ENCODE data around the gene S100A4.

S100A4 gene

DNA sequence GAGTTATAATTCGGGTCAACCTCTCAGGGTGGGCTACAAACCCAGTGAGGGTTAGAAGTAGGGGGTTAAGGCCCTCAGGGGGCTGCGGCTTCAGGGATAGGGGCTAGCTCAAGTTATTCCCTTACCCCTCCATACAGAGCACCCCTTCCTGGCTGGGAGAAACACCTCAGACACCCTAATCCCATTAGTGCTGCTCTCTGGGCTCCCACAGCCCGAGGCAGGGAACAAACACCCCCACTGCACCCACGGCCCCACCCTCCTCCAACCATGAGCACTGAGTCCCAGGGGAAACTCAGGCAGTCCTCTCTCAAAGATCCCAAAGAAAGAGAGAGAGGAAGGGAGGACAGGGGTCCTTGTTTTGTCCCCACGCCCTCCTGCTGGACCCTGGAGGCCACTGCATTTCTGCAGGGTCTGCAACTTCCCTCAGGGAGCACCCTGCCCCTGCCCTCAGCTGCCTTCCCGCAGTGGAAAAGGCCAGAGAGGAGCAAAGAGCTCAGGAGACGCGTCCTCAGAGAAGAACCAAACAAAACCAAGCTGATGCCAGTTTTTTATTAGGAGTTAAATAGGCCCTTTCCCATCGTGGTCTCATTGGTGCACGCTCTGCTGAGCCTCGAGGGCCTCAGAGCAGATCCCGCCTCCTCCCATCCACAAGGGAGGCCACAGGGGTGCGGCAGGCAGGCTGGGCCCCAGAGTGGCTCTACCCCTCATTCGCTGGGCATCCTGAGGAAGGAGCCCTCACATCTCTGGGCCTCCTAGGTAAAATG lies 1.4 kb upstream of the S100A4 start:
- DNase-seq: no peak

DNA sequence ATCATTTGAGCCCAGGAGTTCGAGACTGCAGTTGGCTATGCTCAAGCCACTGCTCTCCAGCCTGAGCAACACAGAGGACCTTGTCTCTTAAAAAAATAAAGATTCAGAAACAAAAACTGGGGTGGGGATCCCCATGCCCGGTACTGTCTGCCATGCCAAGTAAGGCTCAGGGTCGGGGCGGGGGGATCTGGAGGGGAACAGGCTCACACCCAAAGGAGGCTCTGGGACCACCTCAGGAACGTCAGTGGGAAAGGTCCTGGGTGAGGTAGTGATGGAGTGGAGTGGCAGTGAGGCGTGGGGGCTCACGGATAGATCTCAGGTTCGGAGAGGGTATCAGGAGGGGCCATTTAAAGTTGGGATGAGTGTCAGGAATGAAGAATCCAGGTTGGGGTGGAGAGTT lies 765 bp upstream of the S100A4 start:
- DNase-seq: no peak

DNA sequence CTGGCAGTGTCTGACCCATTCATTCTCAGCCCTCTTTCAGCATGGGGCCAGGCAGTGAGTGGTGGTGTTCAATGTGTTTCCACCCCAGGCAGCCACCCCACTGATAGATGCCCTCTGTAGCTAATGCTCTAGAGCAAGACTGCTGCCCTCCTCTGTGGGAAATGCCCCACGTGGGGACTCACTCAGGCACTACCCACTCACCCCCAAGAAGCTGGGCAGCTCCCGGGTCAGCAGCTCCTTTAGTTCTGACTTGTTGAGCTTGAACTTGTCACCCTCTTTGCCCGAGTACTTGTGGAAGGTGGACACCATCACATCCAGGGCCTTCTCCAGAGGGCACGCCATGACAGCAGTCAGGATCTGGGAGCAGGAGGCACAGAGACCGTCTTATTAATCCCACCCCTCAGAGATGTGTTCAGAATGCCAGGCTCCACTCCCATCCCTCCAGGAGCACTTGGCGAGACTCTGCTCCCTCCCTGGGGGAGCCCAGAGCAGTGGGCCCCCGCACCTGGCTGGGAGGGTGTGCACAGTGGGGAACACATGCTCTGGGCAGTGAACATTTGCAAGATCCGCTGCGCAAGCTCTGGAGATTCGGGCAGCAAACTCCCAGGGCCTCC lies 1.0 kb downstream of the S100A4 start:
- no peak for DNase-seq

DNA sequence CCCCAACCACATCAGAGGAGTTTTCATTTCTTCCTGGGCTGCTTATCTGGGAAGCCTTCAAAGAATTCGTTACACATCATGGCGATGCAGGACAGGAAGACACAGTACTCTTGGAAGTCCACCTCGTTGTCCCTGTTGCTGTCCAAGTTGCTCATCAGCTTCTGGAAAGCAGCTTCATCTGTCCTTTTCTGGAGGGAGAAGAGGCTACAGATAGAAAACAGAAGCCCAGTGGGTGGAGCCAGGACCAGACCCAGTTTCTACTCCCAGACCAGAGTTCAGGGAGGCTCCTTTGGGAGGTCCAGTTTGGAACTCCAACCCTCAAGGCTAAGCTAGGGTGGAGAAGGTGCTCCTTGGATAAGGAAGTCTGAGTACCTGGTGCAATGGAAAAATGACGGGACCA lies 1.9 kb downstream of the S100A4 start:
- no peak for DNase-seq

DNA sequence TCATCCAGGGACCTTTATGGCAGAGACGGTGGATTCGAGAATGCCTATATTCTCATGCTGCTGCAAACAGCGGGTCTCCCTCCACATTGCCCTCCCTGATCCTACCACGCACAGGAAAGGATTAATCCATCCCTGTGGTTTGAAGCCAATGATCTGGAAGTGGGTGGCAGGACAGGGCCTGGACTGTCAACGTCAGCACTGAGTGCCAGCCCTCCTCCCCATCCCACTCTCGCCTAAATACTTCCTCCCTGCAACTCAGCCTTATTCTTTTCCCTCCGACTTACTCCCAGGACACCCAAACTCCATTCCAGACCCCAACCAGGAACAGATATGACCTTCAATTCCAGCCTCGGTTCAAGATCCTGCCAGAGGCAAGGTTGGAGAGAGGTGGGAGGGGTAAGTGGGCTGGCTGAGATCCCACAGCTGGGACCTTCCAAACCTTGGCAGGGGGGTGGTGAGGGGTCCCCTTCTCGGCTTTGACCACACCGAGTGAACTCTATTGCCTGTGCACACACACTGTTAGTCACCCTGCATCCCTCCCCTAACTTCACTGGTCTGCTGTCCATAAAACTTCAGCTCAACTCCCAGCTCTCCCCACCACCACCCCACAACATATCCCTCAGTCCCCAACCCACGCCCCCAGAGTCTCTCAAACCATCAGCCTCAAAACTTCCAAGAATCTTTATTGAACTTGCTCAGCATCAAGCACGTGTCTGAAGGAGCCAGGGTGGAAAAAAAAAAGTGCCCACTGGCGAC lies 2.5 kb downstream of the S100A4 start:
- DNase-seq: no peak

DNA sequence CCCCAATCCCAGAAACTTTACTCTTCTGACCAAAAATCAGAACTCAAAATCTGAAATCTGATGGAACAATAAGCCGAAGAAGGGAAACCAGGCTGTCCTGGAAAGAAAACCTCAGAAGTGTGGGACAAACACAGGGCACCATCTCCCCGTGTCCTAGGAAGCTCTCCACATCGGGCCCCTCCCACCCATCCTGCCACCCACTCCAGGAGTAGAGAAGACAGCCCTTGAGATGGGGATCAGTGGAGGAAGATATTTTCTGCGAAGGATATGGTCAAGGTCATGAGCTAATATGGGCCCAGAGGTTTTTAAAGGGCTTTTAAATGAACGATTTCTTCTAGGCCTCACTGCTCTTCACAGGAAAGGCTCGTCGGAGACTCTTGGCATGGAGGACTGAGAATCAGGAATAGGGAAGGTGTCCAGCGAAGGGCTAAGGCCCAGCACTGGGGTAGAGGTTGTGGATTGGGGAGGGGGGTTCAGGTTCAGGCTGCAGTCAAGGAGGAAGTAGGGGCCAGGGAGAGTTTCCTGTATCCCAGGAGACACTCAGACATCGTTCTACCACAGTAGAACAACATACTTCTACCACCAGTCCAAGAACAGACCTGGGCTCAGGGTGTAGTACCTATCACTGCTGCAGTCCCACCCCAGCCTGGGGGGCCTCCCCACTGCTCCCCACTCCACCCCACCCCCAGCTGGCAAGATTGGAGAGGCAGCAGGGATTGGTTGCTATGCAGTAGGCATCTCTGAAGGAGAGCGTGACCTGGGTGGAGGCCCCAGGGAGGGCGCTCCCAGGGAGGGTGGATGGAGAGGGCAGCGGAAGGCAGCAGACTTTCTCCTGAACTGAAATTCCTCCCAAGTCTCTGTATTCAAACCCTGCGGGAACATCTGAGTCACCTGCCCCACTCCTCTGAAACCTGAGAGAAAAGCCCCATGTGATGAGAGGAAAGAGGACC lies 3.7 kb downstream of the S100A4 start:
- no peak for DNase-seq

DNA sequence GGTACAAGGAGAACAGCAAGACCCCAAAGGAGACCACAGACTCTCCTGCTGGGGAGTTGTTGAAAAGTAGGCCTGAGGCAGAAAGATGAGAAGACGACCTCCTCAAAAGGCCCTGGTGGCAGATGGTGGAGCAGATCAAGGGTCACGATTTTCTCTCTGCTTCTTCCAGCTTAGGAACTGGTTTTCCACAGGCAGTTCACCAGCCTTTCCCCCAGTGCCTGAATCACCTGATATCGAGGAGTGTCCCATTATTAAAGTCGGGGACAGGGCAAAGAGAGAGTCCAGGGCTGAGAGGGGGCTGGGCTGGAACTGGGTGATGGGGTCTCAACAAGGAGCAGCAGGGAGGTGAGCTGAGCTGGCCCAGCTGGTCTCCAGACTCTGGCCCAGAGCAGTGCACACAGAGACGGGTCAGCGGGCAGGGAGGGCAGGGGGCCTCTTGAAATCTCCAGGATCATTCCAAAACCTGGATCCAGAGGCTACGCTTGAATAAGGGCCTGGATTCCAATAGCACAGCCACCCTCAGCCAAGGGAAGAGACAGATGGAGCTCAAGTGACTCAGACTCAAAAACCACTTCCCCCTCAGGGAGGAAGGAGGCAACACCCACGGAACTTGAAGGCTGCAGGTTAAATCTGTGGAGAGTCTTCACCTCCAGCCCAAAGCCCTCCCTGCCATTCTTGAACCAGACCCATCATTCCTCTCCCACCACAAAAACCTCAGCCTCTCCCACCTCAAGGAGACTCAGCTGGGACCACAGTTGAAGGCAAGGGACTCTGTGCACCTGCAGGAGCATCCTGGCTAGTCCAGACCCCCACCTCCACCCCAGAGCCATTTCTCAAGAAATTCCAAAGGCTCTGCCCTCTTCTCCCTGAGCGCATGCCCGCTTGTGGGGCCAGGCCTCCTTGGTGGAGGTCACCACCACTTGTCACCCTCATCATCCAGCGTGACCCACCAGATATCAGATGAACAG lies 4.9 kb downstream of the S100A4 start, which contains the start of gene S100A5:
Gene S100A5 (minus strand): TSS at position 541 of the 968 bp plus-strand sequence. CDS start 743 bp downstream, outside the sequence.
- no peak for DNase-seq

DNA sequence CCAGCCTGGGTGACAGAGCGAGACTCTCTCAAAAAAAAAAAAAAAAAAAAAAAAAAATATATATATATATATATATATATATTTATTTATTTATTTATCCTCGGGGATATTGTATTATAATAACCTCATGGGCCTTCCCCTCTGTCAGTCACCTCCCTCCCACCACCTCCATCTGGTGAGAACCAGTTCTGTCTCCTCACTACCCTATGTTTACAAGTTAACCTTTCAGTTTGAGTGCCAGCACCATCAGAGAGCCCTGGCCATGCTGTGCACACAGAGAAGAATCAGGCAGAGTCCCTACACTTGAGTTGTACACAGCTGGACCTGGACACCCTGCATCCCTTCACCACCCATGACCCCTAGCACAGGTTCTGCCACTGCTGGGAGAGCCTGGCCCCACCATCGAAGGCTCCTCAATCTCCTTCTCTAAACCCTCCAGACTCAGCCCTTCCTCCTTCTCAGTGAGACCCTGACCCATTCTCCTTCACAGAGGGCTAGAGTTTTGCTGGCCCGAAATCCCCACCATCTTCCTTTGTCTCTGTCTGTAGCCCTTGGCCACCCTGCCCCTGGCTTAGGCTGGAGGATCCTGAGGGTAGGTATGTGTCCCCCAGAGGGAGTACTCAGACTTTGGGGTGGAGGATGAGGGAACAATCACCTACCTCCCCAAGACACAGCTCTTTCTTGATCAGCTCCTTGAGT lies 6.1 kb downstream of the S100A4 start:
- no peak for DNase-seq

DNA sequence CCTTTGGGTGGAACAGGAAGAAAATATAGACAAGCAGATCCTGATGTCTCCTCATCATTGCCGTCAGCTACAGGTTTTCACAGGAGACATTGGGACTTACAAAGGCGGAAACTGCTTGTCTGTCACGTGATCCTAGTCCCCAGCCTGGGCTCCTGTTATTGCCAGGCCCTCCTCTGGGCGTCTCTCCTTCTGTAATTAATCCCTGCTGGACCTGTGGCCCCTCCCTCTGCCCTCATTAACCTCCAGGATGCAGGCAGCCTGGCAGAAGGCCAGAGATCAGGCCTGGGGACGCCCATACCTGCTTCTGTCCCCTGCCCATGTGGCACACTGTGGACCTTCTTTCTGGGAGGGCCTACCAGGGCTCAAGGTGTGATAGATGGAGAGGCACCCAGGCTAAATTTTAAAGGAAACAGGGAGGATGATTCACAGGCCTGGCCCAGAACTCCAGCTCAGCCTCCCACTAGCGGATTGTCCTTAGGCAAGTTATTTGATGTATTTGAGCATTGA lies 7.2 kb downstream of the S100A4 start:
- DNase-seq: no peak

DNA sequence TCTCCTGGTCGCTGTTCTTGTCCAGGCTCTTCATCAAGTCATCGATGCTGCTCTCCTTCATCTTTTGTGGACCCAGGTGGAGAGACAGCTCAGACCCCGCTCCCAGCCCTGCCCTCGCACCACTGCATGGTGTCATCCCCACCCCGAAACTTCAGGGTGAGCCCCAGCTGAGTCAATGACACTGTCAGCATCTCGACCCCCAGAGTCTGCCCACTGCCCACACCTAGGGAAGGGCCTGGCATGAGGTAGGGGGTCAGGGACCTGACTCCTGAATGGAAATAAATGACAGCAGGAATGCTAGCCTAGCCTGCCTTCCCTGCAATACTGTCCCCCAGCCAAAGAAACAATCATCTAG lies 8.3 kb downstream of the S100A4 start:
- no peak for DNase-seq

DNA sequence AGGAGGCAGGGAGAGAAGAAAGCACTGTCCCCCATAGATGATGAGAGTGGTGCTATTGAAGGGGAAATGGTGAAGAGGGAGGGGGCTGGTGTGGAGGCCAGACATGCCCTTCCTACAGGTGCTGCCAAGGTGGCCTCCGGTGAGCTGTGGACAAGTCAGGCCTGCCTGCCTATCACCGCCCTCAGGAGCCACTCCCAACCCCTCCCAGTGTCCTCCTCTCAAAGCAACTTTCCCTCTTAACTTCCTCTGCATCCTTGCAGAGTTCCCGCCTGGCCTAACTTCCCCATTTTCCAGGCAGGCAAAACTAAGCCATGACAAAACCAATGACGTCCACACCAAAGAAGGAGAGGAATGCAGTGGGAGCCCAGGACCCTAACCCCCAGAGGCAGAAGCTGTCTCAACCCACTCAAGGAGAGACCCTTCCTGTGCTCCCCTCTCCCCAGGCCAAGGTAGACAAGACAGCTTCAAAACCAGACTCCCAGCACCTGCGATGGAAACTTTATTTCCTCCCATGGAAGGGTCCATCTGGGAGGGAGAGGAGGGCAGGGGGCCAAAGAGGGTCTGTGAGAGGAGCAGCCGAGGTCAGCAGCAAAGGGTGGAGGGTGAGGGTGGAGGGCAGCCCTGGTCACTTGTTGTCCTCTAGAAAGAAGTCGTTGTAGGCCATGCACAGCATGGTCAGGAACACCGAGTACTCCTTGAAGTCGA lies 8.8 kb downstream of the S100A4 start:
- no peak for DNase-seq

DNA sequence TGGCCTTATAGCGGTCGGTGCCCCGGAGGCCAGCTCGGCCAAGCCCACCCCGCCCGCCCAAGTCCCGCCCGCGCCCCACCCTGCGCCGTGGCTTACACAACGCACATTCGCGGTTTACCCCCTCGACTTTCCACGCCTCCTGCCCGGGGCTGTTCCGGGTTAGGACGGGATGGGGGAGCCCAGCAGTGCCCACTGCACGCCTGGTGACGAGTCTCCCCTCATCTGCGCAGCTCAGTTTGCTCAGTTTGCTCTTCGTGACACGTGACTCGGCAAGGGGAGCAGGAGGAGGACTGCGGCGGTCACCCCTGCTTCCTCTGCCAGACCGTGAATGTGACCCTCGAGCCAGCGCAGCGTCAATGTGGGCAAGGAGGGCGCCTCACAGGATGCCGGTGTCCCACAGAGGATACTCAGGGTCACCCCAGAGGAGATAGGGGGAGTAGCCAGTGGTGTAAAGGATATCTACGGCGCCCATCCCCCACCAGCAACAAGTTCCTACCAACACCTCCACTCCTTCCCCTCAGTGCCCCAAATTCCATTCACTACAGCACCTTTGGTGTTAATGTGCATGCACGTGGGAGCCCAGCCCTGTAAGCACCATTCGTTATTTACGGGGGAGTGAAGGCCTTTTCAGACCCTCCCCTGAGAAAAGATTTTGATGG lies 9.5 kb downstream of the S100A4 start:
- DNase-seq: no peak

DNA sequence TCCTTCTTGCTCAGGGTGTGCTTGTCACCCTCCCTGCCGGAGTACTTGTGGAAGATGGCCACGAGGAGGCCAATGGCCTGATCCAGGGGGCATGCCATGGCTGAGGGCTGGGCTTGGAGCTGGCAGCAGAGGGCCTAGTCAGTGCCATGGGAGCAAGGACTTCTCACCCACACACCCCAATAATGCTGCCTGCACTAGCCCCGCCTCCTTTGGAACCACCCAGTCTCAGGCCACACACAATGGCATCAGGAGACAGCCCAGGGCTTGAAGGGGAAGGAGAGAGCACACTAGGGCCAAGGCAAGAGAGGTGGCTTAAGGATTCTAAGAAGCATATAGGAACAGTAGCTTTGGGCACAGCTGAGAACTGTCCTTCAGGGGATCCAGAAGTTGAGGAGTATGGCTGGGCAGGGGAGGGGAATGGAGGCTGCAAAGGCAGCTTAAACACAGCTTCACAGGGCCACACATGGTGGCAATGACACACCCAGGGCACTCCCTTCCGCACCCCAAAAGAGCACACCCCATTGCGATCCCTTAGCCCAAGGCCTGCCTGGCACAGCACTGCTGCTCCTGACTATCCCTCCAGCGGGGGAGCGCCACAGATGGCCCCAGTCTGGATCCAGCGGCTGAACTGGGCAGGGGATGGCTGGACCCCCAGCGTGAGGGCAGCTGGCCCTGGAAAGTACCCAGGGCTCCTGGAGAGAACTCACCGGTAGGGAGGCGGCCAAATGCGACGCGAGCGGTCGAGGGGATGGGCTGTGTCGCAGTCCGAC lies 10.2 kb downstream of the S100A4 start, which contains the start of gene S100A6:
Gene S100A6 (minus strand): TSS at position 750 of the 770 bp plus-strand sequence. CDS start 652 bp downstream, at position 98.
- no peak for DNase-seq

DNA sequence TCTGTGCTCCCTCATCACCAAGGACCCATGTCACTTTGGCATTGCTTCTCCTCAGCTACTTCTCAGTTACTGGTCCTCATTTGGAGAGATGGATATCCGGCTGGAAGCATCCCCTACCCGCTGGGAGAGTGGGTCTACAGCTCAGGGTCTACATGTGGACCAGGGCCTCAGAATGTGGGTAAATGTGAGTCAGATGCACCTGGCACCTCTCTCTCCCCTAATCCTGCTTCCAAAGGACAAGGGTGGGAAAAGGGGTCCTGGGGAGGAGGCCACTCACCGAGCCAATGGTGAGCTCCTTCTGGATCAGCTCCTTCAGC lies 10.7 kb downstream of the S100A4 start:
- no peak for DNase-seq

DNA sequence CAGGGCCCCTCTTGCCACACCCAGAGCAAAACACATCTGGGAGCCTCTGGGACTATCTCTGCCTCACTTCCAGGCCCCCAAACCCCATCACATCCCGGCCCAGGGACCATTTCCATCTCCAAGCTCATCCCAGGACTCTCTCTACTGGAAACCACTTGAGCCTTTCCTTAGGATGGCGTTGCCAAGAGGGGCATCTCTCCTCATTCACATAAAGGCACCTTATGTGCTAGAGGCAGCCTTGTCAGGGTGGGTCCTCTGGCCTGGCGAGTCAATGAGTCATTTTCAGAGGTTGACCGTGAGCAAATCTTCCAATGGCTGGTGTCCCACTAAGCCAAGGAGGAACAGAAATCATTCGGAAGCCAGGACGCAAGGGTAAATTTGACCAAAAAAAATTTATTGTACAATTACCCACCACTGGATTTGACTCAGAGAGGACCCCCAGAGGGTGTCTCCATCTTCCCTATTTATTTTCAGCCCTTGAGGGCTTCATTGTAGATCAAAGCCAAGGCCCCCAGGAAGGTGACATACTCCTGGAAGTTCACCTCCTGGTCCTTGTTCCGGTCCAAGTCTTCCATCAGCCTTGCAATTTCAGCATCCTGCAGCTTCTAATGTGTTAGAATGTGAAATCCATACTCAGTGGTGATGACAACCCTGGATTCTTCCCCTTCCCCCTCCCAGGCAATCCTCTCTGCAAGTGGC lies 11.2 kb downstream of the S100A4 start:
- DNase-seq: no peak

DNA sequence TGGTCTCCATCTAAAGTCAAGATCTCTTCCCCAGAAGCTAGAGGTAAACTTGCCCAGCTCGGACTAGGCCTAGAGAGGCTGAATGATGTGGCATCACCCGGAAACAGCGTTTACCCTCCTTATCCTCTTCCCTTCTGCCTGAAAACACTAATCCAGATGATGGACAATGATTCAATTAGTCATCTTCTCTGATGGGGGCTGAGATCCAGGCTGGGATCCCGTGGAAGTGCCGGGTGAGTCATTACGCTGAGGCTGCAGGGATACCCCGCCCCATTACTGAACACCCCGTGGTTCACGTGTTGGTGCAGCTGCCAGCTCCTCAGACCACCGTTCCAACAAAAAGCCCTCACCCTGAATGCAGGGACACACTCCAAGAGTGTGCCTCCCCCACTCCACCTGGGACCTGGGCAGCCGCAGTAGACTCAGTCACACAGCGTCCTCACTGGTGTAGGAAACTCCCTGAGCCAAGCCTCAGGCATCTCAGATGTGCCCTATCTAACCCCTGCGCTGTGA lies 11.9 kb downstream of the S100A4 start:
- DNase-seq: no peak

DNA sequence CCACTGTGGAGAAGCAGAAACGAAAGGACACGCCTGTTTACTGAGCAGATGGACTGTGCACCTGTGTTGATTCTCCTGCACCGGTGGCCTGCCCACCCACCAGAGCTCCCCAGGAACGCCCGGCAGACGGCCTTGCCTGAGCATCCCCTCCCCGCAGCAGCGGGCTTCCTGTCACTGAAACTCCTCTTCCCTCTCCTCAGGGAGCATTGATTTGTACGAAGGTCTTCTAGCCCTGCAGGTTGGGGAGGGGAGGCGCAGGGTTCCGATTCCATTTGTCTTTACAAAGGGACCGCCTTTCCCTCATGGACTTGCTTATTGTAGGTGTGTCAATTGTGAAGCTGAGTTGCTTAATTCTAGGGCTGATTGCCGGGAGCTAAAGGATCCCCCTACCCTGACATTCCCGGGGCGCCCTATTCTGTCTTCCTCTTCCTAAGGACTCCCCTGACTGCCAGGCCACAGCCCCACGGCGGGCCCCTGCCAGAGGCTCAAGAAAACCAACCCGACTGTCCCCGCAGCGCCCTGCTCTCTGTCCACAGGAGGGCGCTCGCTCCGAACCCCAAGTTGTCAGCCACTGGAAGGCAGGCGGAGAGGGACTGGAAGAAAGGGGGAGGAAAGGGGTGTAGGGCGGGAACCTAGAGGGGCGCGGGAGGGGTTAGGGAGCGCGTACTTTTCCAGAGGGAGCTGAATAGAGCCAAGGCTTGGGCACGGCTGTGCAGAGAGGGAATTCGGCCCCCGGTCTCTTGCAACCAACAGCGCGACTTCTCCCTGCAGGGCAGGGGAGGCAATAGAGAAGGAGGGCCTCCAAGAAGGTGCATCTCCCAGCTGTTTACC lies 12.6 kb downstream of the S100A4 start:
- peak; percentile 39 for DNase-seq

All from NCI-H1417 treated with DMSO at 0.1 percent for 48 hours (cell line).